GM23338 (cell line): Measurements from ENCODE around the gene OAS2. TPM values are rescaled to one million over a fixed set of nuclear protein-coding genes. Genes with fewer than 3 reads are reported as not detected.

Experiments used
- CREB1 ChIP-seq: fragments of 250-450 bp; sonication (Bioruptor Pico); IDR thresholded peaks from 2 replicates; pipeline ENCODE4 v1.5.0; 2020; ENCODE audit warnings: low read depth, mild to moderate bottlenecking, moderate library complexity
- EZH2phosphoT487 ChIP-seq: fragments of 200-600 bp; sonication (generic); IDR thresholded peaks from one replicate; pipeline ENCODE4 v1.8.1; 2018; ENCODE audit warnings: antibody characterized with exemption; ENCODE audit not compliant: unreplicated experiment
- NANOG ChIP-seq: IDR thresholded peaks from 2 replicates; pipeline ENCODE4 v1.6.1; 2016; ENCODE audit warnings: antibody characterized with exemption, borderline replicate concordance
- POLR2AphosphoS5 ChIP-seq: IDR thresholded peaks from 2 replicates; pipeline ENCODE4 v1.6.1; 2016; ENCODE audit warnings: antibody characterized with exemption, low read depth
- STAT1 ChIP-seq: IDR thresholded peaks from one replicate; pipeline ENCODE4 v1.6.1; 2016; ENCODE audit warnings: antibody characterized with exemption; ENCODE audit not compliant: unreplicated experiment
- ZNF114 ChIP-seq: fragments of 250-450 bp; sonication (Bioruptor Pico); IDR thresholded peaks from 2 replicates; pipeline ENCODE4 v1.5.0; 2020; ENCODE audit warnings: mild to moderate bottlenecking, moderate library complexity
- ZNF331 ChIP-seq: fragments of 250-450 bp; sonication (Bioruptor Pico); IDR thresholded peaks from 2 replicates; pipeline ENCODE4 v1.5.0; 2020; ENCODE audit warnings: low read depth, mild to moderate bottlenecking, moderate library complexity
- polyA plus RNA-seq: library from polyadenylated mRNA; unstranded; fragments of >200 nt; fragmentation: Nextera tagmentation; extraction: Ambion mirVana; gene quantifications from 2 replicates; pipeline ENCODE4 v1.2.1, GENCODE V29; 2016
- total RNA-seq: library from RNA; depleted of rRNA; stranded (reverse); fragments of >200 nt; shearing (Covaris generic); gene quantifications from 2 replicates; pipeline ENCODE4 v1.2.3, GENCODE V29; 2014
- TF ChIP-seq, protein P1 (sequence below): fragments of 250-450 bp; sonication (Bioruptor Pico); IDR thresholded peaks from 2 replicates; pipeline ENCODE4 v1.5.0; 2020; ENCODE audit warnings: mild to moderate bottlenecking, moderate library complexity
- TF ChIP-seq, protein P2 (sequence below): IDR thresholded peaks from 2 replicates; pipeline ENCODE4 v1.6.1; 2016; ENCODE audit warnings: antibody characterized with exemption
- TF ChIP-seq, protein P3 (sequence below), 2 experiments: fragments of 200-600 bp in 1 of 2; sonication (generic) in 1 of 2; conservative IDR thresholded peaks; 2 replicates each; pipeline versions ENCODE4 v1.5.1 to v1.6.1; 2016 to 2017; ENCODE audit warnings: antibody characterized with exemption in 2 of 2, low read depth in 2 of 2, mild to moderate bottlenecking in 2 of 2, moderate library complexity in 1 of 2

The OAS2 gene
- total and polyA plus RNA-seq, 2 experiments from 2014 or later: 0.10 TPM; not detected in 1

DNA sequence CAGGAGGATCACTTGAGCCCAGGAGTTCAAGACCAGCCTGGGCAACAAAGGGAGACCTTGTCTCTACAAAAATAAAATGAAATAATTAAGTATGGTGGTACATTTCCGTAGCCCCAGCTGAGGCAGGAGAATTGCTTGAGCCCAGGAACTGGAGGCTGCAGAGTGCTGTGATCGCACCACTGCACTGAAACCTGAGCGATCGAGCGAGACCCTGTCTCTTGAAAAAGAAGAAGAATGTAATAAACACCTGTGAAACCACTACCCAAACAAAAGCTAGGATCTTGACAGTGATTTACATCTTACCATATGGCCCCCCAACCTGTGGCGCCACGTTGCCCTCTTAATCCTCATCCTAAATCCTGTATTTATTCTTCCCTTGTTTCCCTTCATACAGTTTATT is 72.5 kb downstream of the OAS2 start (continued):
- TF ChIP-seq, protein P1, sequence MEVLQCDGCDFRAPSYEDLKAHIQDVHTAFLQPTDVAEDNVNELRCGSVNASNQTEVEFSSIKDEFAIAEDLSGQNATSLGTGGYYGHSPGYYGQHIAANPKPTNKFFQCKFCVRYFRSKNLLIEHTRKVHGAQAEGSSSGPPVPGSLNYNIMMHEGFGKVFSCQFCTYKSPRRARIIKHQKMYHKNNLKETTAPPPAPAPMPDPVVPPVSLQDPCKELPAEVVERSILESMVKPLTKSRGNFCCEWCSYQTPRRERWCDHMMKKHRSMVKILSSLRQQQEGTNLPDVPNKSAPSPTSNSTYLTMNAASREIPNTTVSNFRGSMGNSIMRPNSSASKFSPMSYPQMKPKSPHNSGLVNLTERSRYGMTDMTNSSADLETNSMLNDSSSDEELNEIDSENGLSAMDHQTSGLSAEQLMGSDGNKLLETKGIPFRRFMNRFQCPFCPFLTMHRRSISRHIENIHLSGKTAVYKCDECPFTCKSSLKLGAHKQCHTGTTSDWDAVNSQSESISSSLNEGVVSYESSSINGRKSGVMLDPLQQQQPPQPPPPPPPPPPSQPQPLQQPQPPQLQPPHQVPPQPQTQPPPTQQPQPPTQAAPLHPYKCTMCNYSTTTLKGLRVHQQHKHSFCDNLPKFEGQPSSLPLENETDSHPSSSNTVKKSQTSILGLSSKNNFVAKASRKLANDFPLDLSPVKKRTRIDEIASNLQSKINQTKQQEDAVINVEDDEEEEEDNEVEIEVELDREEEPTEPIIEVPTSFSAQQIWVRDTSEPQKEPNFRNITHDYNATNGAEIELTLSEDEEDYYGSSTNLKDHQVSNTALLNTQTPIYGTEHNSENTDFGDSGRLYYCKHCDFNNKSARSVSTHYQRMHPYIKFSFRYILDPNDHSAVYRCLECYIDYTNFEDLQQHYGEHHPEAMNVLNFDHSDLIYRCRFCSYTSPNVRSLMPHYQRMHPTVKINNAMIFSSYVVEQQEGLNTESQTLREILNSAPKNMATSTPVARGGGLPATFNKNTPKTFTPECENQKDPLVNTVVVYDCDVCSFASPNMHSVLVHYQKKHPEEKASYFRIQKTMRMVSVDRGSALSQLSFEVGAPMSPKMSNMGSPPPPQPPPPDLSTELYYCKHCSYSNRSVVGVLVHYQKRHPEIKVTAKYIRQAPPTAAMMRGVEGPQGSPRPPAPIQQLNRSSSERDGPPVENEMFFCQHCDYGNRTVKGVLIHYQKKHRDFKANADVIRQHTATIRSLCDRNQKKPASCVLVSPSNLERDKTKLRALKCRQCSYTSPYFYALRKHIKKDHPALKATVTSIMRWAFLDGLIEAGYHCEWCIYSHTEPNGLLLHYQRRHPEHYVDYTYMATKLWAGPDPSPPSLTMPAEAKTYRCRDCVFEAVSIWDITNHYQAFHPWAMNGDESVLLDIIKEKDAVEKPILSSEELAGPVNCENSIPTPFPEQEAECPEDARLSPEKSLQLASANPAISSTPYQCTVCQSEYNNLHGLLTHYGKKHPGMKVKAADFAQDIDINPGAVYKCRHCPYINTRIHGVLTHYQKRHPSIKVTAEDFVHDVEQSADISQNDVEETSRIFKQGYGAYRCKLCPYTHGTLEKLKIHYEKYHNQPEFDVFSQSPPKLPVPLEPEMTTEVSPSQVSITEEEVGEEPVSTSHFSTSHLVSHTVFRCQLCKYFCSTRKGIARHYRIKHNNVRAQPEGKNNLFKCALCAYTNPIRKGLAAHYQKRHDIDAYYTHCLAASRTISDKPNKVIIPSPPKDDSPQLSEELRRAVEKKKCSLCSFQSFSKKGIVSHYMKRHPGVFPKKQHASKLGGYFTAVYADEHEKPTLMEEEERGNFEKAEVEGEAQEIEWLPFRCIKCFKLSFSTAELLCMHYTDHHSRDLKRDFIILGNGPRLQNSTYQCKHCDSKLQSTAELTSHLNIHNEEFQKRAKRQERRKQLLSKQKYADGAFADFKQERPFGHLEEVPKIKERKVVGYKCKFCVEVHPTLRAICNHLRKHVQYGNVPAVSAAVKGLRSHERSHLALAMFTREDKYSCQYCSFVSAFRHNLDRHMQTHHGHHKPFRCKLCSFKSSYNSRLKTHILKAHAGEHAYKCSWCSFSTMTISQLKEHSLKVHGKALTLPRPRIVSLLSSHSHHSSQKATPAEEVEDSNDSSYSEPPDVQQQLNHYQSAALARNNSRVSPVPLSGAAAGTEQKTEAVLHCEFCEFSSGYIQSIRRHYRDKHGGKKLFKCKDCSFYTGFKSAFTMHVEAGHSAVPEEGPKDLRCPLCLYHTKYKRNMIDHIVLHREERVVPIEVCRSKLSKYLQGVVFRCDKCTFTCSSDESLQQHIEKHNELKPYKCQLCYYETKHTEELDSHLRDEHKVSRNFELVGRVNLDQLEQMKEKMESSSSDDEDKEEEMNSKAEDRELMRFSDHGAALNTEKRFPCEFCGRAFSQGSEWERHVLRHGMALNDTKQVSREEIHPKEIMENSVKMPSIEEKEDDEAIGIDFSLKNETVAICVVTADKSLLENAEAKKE (CRISPR knock-in tag): no peak
- TF ChIP-seq, protein P2, sequence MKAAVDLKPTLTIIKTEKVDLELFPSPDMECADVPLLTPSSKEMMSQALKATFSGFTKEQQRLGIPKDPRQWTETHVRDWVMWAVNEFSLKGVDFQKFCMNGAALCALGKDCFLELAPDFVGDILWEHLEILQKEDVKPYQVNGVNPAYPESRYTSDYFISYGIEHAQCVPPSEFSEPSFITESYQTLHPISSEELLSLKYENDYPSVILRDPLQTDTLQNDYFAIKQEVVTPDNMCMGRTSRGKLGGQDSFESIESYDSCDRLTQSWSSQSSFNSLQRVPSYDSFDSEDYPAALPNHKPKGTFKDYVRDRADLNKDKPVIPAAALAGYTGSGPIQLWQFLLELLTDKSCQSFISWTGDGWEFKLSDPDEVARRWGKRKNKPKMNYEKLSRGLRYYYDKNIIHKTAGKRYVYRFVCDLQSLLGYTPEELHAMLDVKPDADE: no peak
- no peak for TF ChIP-seq CREB1 (CRISPR knock-in tag)
- no peak for TF ChIP-seq ZNF114
- no peak for TF ChIP-seq ZNF331
- TF ChIP-seq, protein P3, sequence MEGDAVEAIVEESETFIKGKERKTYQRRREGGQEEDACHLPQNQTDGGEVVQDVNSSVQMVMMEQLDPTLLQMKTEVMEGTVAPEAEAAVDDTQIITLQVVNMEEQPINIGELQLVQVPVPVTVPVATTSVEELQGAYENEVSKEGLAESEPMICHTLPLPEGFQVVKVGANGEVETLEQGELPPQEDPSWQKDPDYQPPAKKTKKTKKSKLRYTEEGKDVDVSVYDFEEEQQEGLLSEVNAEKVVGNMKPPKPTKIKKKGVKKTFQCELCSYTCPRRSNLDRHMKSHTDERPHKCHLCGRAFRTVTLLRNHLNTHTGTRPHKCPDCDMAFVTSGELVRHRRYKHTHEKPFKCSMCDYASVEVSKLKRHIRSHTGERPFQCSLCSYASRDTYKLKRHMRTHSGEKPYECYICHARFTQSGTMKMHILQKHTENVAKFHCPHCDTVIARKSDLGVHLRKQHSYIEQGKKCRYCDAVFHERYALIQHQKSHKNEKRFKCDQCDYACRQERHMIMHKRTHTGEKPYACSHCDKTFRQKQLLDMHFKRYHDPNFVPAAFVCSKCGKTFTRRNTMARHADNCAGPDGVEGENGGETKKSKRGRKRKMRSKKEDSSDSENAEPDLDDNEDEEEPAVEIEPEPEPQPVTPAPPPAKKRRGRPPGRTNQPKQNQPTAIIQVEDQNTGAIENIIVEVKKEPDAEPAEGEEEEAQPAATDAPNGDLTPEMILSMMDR (conservative IDR thresholded peaks at IDR 0.05; ENCODE audit: low read depth in 2 of 2): no peak
- no peak for TF ChIP-seq EZH2phosphoT487
- TF ChIP-seq STAT1: no peak
- no peak for TF ChIP-seq POLR2AphosphoS5
- TF ChIP-seq NANOG: no peak
